GM21367 (cell line): ENCODE data around the gene KRTAP22-1.

Experiments
- ATAC-seq: cut with Tn5 transposase; IDR thresholded peaks from one replicate; pipeline ENCODE4 v1.9.1; 2021; ENCODE audit not compliant: unreplicated experiment

The KRTAP22-1 gene

GRCh38 chr21:30623362-30623761, 22.5 kb downstream of the KRTAP22-1 start:
- ATAC-seq, result no peak

DNA sequence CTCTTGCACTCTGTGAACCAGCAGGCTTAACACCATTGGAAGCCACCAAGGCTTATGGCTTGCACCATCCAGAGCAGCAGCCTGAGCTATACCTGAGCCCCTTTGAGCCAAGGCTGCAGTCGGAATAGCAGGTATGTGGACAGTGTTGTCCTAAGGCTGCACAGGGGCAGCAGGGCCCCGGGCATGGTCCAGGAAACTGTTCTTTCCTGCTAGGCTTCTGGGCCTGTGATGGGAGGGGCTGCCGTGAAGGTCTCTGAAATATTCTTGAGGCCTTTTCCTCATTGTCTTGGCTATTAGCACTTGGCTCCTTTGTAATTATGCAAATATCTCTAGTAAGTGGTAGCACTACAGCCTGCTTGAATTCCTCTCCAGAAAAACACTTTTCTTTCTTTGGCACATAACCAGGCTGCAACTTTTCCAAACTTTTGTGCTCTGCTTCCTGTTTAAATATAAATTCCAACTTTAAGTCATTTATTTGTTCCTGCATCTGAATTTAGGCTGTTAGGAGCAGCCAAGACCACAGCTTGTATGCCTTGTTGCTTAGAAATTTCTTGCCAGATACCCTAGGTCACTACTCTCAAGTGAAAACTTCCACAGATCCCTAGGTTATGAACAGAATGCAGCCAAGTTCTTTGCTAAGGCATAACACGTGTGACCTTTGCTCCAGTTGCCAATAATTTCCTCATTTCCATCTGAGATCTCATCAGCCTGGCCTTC, 24.7 kb downstream of the KRTAP22-1 start:
- no peak for ATAC-seq

GRCh38 chr21:30628109-30628508, 27.2 kb downstream of the KRTAP22-1 start:
- no peak for ATAC-seq

DNA sequence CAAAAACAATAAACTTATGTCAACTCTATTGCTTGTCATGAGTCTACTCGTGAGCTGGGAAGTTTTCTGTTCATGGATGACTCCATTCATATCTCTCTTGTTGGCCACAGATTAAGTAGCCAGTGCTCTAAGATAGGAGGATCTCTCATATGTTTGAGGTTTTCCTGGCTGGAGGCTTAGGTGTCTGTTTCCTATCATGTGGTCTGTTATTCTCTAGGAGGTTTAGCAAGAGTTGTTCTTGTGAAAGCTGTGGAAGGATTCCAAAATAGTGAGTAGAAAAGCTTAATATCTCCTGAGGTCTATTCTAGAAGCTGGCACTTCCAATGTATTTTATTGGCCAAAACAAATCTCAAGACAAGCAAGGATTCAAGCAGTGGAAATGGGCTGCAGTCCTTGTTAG, 28.3 kb downstream of the KRTAP22-1 start:
- no peak for ATAC-seq

DNA sequence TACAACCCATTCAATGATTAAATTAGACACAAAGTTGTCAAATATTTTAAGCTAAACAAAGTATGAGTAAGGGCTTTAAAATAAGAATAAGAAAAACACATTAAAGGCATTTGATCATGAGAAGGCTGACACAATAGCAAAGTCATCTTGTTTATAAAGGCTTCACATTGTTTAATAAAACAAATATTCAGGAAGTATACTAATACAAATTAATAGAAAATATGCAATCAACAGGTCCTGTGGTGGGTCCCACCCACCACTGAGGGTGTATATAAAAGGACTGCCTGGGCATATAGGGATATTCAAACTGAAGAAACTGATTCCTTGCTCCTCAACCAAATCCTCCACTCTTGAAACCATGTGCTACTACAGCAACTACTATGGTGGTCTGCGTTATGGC, 34.0 kb downstream of the KRTAP22-1 start, which contains the start of gene KRTAP20-2:
Gene KRTAP20-2, plus strand, starts transcription at position 301 of the 400 bp plus-strand sequence. Its CDS starts 58 bp downstream, at position 359.
- ATAC-seq, result no peak

DNA sequence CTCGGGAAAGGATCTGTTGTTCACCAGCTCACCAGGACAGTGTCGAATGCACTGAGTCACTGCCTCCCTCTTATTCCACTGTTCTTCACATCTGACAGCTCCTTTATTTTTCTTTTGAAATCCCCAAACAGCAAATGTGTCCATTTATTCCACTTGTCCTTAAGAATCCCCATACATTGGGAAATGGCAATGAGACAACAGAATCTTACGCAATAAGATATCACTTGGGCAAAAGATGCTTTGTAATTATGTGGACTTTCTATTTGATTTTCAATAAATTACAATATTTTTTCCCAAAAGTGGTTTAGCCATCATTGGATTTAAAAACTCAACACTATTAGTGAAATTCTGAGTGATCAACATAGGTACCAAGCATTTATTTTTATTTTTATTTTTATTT, 37.8 kb downstream of the KRTAP22-1 start:
- no peak for ATAC-seq

- ATAC-seq, result no peak
These were observed 41.7 kb downstream of the KRTAP22-1 start, which contains the start of gene KRTAP20-3 for GRCh38 chr21:30642564-30642963. KRTAP20-3 (plus strand) TSS chr21:30642864.

DNA sequence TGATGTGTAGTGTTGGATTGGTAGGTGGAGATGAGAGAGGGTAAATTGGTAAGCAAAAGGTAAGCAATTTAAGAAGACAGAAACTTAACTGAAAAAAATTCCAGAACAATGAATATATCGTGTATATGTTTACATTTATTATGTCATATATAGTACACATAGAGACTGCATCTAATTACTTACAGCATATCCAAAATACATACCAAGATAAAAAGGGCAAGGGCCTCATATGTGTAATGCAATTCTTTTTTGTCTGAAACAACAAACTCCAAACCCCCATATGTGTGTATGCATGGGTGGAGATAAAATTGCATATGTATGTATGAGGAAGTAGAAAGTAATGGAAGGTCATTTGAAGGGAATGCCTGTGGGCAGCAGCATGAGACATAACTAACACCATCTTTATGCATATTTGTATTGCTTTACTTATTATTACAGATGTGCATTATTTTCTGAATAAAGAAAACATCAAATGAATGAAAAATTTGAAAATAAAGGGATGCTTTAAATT, 46.1 kb downstream of the KRTAP22-1 start:
- ATAC-seq, result no peak
